Activated CD8-positive, alpha-beta T cell treated with anti-CD3 and anti-CD28 coated beads for 36 hours (primary cell): ENCODE measurements around the gene JMJD7. TPM values are rescaled to one million over a fixed set of nuclear protein-coding genes. Genes with fewer than 3 reads are reported as not detected.

Experiments
- ATAC-seq: fragments of 200-7000 bp; cut with Tn5 transposase; one replicate; pipeline ENCODE4 v1.10.0; 2021; ENCODE audit warnings: mild to moderate bottlenecking, moderate library complexity
- CTCF ChIA-PET: fragments of 350-600 bp; sonication (Branson Sonifier 250); formaldehyde crosslinking; loops from one replicate; lab custom pipeline; 2021; ENCODE audit warnings: antibody characterized with exemption; lab: Charles Lee
- POLR2A ChIA-PET: fragments of 350-600 bp; sonication (Branson Sonifier 250); formaldehyde crosslinking; loops from one replicate; lab custom pipeline; 2021; ENCODE audit warnings: antibody characterized with exemption; lab: Charles Lee
- DNase-seq: peaks from one replicate; pipeline ENCODE4 v3.0.0-alpha.2; 2020
- H3K27ac Mint-ChIP-seq: one replicate; pipeline ENCODE4 v1.8.0; 2021; ENCODE audit warnings: mild to moderate bottlenecking, mixed read lengths
- H3K27me3 Mint-ChIP-seq: one replicate; pipeline ENCODE4 v1.8.0; 2021; ENCODE audit warnings: mixed read lengths
- H3K36me3 Mint-ChIP-seq: one replicate; pipeline ENCODE4 v1.8.0; 2021; ENCODE audit warnings: low read depth, mixed read lengths
- H3K4me1 Mint-ChIP-seq: one replicate; pipeline ENCODE4 v1.8.0; 2021; ENCODE audit warnings: low read depth, mixed read lengths
- H3K4me3 Mint-ChIP-seq: one replicate; pipeline ENCODE4 v1.8.0; 2021; ENCODE audit warnings: mild to moderate bottlenecking, moderate library complexity, mixed read lengths
- H3K9me3 Mint-ChIP-seq: one replicate; pipeline ENCODE4 v1.8.0; 2021; ENCODE audit warnings: mixed read lengths
- intact Hi-C: fragments of 100-400 bp; cut with micrococcal nuclease; formaldehyde crosslinking; loops from one replicate; pipeline ENCODE4 v1.10.0; 2022
- total RNA-seq, 2 experiments: library from RNA; stranded (reverse); gene quantifications; one replicate each; pipeline ENCODE4 v1.2.3, GENCODE V29; 2021
- TF ChIP-seq, protein P1 (sequence below): fragments of 200-600 bp; IDR thresholded peaks from one replicate; pipeline ENCODE4 v1.8.0; 2022; ENCODE audit warnings: antibody characterized with exemption, mild to moderate bottlenecking

Gene JMJD7
- 10 to 100 TPM in 1 of 2 experiments, 1 to 10 TPM in 1; 8.2 to 13.2 TPM for total RNA-seq

DNA sequence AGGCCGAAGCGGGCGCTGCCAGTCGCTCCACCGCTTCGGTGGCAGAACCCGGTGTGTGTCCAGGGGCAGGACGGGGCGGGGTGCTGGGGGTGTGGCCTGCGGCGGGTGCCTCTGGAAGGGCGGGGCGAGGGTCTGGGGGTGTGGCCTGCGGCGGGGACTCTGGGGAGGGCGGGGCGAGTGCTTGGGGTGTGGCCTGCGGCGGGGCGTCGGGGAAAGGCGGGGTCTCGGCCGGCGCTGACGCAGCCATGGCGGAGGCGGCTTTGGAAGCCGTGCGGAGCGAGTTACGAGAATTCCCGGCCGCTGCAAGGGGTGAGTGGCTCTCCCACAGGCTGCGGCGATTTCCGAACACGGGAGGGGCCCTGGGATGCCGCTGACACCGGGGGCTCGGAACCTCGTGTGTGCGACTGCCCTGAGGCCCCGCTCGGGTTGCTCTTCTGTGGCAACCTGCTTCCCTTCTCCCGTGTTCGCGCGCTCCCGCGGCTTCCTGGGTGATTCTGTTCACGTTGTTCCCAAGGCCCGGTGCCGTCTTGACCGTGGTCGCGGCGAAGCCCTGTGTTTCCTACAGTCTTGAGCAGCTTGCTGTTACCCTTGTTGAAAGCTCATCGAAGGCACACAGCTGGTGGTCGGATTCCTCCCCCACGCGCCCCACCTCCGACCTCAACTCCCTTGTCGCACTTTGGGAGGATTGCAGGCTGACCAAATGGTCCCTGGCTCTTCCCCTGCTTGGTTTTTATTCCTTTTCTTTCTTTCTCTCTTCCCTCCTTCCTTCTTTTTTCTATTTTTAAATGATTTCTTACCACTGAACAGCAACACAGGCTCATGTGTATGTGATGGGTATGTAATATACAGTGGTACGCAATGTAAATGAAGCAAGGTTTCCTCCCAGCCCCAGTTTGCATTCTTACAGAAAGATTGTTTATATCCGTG is at the start of gene JMJD7:
Gene JMJD7, plus strand, starts transcription at position 213 of the 927 bp plus-strand sequence. Its CDS starts 33 bp downstream, at position 246.
- ATAC-seq (peak; percentile 96), DNase-seq (peak; percentile 95)
- POLR2A ChIA-PET: interaction anchor here (0.9 to 1.3 kb wide), 2 partner anchors 38 to 40 kb away, joined by 3 read pairs; no protein-coding TSS in a partner anchor
- Mint-ChIP-seq H3K9me3 (no peaks in the 10 kb centered on the region), H3K4me3 (peak within 1 kb of the TSS; percentile 90), H3K27ac (peak within 1 kb of the TSS; percentile 84), H3K27me3 (no peaks in the 10 kb centered on the region), H3K36me3 (peaks cover 3% of the 10 kb centered on the region), H3K4me1 (peaks cover 34% of the 10 kb centered on the region)
- CTCF ChIA-PET: interaction anchor here (1.0 to 4.6 kb wide), 3 partner anchors 17 to 54 kb away, joined by 3 to 16 read pairs (median 3); partner anchors contain the start of gene MAPKBP1
- TF ChIP-seq, protein P1, sequence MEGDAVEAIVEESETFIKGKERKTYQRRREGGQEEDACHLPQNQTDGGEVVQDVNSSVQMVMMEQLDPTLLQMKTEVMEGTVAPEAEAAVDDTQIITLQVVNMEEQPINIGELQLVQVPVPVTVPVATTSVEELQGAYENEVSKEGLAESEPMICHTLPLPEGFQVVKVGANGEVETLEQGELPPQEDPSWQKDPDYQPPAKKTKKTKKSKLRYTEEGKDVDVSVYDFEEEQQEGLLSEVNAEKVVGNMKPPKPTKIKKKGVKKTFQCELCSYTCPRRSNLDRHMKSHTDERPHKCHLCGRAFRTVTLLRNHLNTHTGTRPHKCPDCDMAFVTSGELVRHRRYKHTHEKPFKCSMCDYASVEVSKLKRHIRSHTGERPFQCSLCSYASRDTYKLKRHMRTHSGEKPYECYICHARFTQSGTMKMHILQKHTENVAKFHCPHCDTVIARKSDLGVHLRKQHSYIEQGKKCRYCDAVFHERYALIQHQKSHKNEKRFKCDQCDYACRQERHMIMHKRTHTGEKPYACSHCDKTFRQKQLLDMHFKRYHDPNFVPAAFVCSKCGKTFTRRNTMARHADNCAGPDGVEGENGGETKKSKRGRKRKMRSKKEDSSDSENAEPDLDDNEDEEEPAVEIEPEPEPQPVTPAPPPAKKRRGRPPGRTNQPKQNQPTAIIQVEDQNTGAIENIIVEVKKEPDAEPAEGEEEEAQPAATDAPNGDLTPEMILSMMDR: no peak
- intact Hi-C loops: no loop called here

DNA sequence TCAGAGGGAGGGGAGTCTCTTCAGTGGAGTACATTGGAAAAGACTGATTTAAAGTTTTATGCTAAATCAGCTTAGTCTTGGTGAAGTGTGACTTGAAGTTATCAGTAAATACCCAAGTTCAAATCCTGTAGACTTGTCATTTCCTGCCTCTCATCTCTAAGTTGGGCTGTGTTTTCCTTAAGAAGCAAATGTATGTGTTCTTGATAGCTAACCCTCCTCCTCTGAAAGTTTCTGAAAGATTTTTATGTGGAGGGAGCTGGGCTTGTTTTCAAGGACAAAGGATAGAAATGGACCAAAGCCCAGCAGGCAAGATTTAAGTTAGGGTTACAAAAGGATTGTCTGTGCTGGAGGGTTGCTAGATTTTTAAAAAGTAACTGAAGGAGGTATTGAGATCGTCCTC is 49.4 kb upstream of the JMJD7 start:
- TF ChIP-seq, protein P1: no peak
- intact Hi-C loops: no loop called here
- peaks cover 68% of the 10 kb centered on the region for H3K4me1 Mint-ChIP-seq
- H3K4me3 Mint-ChIP-seq: no peak overlapping the region
- ChIA-PET POLR2A (interaction anchor here (0.5 to 1.3 kb wide), 4 partner anchors 11 to 25 kb away, joined by 3 to 6 read pairs (median 4); no protein-coding TSS in a partner anchor), CTCF (interaction anchor here (0.8 to 11.0 kb wide), 9 partner anchors 8 to 221 kb away, joined by 3 to 337 read pairs (median 4); no protein-coding TSS in a partner anchor)
- no peaks in the 10 kb centered on the region for H3K27me3 Mint-ChIP-seq
- peaks cover 1% of the 10 kb centered on the region for H3K36me3 Mint-ChIP-seq
- DNase-seq (no peak), ATAC-seq (no peak)
- peak overlapping the region; percentile 50 for H3K27ac Mint-ChIP-seq
- no peaks in the 10 kb centered on the region for H3K9me3 Mint-ChIP-seq

DNA sequence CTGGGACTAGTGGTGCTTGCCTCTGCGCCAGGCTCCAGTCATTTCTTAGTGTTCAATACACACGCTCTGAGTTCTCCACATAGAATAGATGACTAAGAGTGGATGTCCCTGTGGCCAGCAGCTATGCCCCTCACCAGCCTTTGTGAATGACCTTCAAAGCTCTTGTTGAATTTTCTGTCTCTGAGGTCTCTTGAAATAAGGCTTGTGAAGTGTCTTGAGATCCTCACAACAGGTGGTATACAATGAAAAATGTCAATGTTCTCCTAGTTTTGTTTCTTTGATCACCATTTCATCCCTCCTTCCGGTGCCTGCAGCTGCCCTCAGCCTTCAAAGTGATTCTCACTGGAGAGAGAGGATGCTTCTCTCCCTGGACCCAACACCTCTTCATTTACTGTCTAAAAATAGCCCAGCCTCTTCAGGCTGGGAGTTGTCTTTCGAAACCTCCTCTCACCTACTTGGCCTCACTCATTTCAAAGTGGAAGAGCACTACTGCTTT is 48.2 kb upstream of the JMJD7 start:
- Mint-ChIP-seq H3K27me3 (no peaks in the 10 kb centered on the region), H3K4me1 (peaks cover 64% of the 10 kb centered on the region), H3K4me3 (no peak overlapping the region), H3K27ac (peak overlapping the region; percentile 63), H3K9me3 (no peaks in the 10 kb centered on the region), H3K36me3 (peaks cover 6% of the 10 kb centered on the region)
- ChIA-PET CTCF (interaction anchor here (1.6 to 11.0 kb wide), 2 partner anchors 8 to 27 kb away, joined by 3 to 337 read pairs; no protein-coding TSS in a partner anchor), POLR2A (interaction anchor here (1.1 kb wide), 1 partner anchor 13 kb away, joined by 6 read pairs; no protein-coding TSS in a partner anchor)
- TF ChIP-seq, protein P1: no peak
- DNase-seq (no peak), ATAC-seq (peak; percentile 37)
- intact Hi-C loops: no loop called here

DNA sequence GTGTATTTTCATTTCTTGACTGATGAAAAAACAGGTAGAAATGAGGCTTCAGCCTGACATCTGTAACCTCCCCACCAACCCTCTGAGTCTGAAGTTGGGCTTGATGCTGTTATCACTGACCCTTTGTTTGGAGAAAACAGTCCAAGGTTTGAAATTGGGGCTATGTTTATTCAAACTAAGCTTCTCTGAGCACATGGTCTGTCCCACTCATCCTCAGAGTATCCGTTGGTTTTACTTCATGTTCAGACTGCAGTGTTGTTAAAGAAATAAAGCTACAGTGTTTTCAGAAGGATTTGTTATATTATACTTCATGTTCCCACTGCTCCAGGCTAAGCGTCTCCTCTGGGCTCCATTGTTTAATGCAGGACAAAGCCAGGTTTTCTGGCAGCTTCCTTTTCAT is 47.6 kb upstream of the JMJD7 start:
- Mint-ChIP-seq H3K4me1 (peaks cover 59% of the 10 kb centered on the region), H3K9me3 (no peaks in the 10 kb centered on the region), H3K27ac (peak overlapping the region; percentile 63), H3K36me3 (peaks cover 6% of the 10 kb centered on the region), H3K4me3 (no peak overlapping the region), H3K27me3 (no peaks in the 10 kb centered on the region)
- ATAC-seq (no peak), DNase-seq (no peak)
- intact Hi-C loops: no loop called here
- POLR2A ChIA-PET: no interaction called here
- CTCF ChIA-PET: interaction anchor here (1.3 to 11.0 kb wide), 3 partner anchors 8 to 117 kb away, joined by 3 to 337 read pairs (median 3); no protein-coding TSS in a partner anchor
- TF ChIP-seq, protein P1: no peak
